Suprapubic skin (tissue), 4 donors: ENCODE data around the gene PHF20.

Experiments
- EP300 ChIP-seq: sonication (generic); formaldehyde crosslinking; IDR thresholded peaks from one replicate; pipeline ENCODE4 v1.6.1; 2017; ENCODE audit warnings: antibody characterized with exemption
- POLR2A ChIP-seq, 2 donors: fragments of 450-650 bp; IDR thresholded peaks; one replicate each; pipeline ENCODE4 v1.6.1; 2017; ENCODE audit warnings: antibody characterized with exemption in 2 of 2, mild to moderate bottlenecking in 2 of 2, moderate library complexity in 2 of 2
- POLR2AphosphoS5 ChIP-seq, 3 donors: sonication (generic); formaldehyde crosslinking; IDR thresholded peaks; one replicate each; pipeline ENCODE4 v1.6.1; 2017; ENCODE audit warnings: antibody characterized with exemption in 3 of 3
- TF ChIP-seq, protein P1 (sequence below), 2 donors: fragments of 200-600 bp in 1 of 2; fragments of 450-650 bp in 1 of 2; sonication (generic) in 1 of 2; IDR thresholded peaks; one replicate each; pipeline ENCODE4 v1.5.1; 2016 to 2019; ENCODE audit warnings: antibody characterized with exemption in 2 of 2, mild to moderate bottlenecking in 1 of 2, moderate library complexity in 1 of 2

DNA sequence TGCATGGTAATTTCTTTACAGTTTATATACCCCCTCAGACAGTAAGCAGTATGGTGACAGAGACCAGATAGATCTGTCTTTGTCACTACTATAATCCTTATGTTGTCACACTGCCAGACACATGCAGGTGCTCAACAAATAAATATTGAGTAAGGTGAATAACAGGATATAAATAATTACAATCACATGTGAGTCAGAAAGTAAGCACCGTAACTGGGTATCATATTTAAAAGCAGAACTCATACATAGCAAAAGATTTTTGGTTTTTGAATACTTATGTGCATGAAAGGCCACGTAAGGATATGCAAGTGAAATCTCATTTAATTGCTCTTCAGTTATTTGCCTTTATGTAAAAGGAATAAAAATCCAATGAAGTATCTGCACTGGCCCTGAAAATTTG, 214.0 kb downstream of the PHF20 start:
- TF ChIP-seq, protein P1, sequence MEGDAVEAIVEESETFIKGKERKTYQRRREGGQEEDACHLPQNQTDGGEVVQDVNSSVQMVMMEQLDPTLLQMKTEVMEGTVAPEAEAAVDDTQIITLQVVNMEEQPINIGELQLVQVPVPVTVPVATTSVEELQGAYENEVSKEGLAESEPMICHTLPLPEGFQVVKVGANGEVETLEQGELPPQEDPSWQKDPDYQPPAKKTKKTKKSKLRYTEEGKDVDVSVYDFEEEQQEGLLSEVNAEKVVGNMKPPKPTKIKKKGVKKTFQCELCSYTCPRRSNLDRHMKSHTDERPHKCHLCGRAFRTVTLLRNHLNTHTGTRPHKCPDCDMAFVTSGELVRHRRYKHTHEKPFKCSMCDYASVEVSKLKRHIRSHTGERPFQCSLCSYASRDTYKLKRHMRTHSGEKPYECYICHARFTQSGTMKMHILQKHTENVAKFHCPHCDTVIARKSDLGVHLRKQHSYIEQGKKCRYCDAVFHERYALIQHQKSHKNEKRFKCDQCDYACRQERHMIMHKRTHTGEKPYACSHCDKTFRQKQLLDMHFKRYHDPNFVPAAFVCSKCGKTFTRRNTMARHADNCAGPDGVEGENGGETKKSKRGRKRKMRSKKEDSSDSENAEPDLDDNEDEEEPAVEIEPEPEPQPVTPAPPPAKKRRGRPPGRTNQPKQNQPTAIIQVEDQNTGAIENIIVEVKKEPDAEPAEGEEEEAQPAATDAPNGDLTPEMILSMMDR (IDR thresholded peaks at IDR 0.05), result no peak
- no peak for TF ChIP-seq POLR2A (IDR thresholded peaks at IDR 0.05)
- TF ChIP-seq POLR2AphosphoS5 (IDR thresholded peaks at IDR 0.05), result no peak
- no peak for TF ChIP-seq EP300
